ENCODE results near the gene ABCC8.
"Not testable (repeated sequence)": the region's sequence is repeated elsewhere in the genome, so short reads cannot be mapped to it uniquely, and the experiment has no call there.

ABCC8 gene

DNA sequence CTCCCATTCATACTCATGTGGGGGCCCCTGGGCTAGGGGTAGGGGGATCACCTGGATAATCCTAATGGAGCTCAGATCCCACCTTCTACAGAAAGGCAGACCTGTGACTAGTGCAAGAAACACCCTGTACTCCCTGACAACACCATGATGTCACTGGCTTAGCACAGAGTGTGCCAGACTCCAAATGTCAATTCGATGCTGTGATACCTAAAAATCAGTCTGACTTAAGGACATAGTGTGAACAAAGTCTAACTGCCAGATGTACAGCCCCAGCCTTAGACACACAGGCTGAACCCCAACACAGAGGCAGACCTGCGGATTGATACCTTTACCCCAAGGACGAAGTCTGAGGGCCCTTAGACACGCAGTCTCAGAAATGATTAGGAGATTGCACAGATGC, 8.5 kb downstream of the ABCC8 start:
- no peak for DNase-seq

DNA sequence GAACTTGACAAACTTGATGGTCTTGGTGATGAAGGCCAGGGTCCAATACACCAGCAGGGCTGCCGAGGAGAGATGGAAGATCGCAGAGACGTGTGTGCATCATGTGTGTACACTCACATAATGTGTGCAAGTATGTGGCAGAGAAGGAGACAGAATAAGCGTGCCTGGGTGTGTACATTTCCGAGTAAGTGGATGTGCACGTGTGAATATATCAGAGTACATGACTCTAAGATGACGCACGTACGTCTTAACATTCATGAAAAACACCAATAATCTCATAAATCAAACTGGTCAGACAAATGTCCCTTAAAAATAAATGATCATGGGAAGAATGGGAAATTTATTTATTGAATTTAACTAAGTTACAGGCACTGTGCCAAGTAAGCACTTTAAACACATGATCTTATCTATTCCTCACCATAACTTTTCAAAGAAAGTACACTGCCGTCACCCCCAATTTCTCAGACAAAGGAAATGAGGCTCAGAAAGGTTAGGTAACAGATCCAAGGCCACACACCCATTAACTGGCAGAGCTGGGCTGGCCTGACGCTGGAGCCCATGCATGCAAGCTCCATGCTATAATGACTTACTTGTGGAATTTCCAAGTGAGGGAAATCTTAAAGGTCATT, 13.0 kb downstream of the ABCC8 start:
- no peak for DNase-seq

DNA sequence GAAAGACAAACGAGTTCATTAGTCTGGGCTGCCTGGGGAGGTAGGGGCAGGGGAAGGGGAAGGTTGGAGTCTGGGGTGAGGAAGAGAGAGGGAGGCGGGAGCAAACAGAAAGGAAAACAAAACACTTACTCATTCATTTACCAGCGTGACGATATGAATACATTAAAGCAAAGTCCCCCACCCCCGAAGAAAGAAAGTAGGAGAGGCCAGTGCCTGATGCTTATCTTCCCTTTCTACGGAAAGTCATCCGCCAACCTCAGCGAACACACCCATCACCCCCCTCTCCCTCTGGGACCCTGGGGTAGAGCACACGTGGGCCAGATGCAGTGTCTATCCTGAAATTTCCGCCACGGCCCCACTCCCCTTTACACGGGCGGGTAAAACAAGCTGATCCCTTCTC, 13.7 kb downstream of the ABCC8 start:
- DNase-seq, result no peak

DNA sequence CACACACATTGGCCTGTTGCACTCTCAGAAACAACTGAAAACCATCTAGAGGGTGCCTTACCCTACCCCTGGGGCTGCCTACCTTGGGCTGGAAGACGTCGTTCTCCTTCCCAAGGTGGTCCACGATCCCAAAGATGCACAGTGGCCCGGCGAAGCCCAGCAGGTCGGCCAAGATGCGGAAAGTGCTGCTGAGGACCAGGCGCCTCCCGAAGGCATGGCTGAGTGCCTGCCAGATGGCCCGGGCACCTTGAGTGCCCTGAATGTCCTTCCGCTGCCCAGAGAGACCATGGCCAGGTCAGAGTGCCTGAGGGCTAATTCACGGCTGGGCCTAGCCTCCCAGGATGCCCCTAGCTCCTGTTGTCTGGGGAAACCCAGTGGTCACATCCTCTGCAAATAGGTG, 16.2 kb downstream of the ABCC8 start:
- no peak for DNase-seq

DNA sequence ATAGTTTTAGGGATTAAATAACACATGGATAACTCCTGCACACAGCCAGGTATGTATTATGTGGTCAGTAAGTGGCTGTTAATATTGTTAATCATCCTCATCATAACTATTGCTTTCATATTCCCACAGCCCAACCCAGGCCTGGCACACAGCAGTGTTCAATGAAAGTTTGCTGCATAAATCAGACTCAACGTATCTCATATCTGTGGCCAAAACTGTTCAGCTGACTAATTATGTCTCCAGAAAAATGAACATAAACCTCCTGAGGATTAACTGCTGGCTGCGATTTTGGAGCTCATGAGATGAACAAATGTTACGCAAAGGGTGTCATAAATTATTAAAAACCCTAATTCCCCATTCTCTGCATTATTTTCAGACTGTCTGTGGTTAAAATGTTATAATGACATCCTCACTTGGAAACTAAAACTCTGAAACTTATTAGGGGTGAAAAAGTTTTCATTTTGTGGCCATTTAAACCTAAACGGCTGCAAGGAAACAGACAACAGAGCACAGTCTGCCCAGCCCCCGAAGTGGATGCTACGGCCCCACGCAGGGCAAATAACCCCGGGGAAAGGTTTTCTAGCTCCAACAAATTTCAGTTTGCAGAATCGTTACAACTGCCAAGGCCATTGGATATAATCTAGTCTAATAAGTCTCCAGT, 17.3 kb downstream of the ABCC8 start:
- no peak for DNase-seq

GRCh38 chr11:17458268-17458667, 18.4 kb downstream of the ABCC8 start:
- DNase-seq, result no peak

GRCh38 chr11:17457396-17458173, 19.1 kb downstream of the ABCC8 start:
- DNase-seq, result no peak

DNA sequence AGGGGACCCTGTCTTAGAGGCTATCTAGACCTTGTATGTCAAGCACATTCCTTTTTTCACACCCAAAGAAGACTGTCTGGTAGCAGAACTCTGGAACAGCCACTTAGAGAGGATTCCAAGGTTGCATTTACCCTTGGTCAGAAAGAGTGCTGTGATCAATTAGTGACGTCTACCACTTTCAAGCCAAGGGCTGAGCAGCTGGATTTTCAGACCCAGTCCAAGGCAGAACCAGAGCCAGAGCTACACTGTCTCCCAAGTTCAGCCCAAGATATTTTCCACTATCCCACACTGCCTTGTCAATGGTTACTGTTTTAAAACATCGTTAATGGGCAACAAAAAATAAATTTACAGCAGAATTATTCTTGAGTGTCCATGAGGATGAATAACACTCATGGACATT, 24.0 kb downstream of the ABCC8 start:
- no peak for DNase-seq

- DNase-seq, result no peak
These were observed 27.5 kb downstream of the ABCC8 start for GRCh38 chr11:17449158-17449557.

GRCh38 chr11:17446482-17446881, 30.2 kb downstream of the ABCC8 start:
- DNase-seq, result no peak

DNA sequence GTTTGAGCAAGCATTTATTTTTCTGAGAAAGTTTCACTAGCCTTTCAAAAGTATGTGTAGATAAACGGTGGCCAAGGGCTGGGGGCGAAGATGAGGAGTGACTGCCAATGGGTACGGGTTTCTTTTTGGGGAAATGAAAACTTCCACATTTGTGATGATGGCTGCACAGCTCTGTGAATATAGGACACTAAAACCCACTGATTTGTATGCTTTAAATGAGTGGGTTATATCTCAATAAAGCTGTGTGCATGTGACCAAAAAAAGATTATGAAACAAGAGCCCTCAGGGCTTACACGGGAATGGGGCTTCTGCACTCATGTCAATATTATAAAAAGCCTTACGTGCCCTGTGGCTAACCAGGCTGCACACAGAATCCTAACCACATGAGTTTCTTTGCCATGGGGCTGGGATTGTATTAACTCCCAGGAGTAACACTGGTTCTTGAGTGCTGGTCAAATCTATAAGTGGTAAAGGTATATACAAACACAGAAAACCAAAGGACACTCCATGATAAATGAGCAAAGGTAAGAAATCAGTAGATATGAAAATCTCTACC, 31.3 kb downstream of the ABCC8 start:
- no peak for DNase-seq

GRCh38 chr11:17443926-17444690, 32.5 kb downstream of the ABCC8 start:
- no peak for DNase-seq

- DNase-seq, result no peak
These were observed 33.2 kb downstream of the ABCC8 start for GRCh38 chr11:17443423-17443822.

- DNase-seq, result no peak
These were observed 33.6 kb downstream of the ABCC8 start for GRCh38 chr11:17443000-17443399.

DNA sequence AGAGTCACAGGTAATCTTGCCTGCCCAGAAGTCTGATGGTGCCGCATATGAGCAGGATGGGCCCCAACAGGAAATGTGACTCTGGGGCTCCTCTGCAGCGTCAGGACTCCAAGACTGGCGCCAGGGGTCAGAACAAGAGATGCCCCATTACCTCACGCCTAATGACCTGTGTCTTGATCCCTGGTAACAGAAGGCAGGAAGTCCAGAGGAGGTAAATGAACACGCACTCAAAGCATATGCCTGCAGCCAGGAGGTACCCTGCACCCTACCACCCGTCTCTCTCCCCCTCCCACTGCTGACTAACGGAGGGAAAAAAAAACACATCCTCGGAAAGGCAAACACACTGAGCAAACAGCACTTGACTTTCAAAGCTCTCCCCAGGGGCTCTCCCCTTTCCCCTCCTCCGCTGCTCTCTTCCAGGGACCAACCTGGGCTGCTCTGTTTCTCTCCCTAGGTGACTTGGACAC, 37.3 kb downstream of the ABCC8 start:
- no peak for DNase-seq

GRCh38 chr11:17437366-17437765, 39.3 kb downstream of the ABCC8 start:
- DNase-seq, result no peak

DNA sequence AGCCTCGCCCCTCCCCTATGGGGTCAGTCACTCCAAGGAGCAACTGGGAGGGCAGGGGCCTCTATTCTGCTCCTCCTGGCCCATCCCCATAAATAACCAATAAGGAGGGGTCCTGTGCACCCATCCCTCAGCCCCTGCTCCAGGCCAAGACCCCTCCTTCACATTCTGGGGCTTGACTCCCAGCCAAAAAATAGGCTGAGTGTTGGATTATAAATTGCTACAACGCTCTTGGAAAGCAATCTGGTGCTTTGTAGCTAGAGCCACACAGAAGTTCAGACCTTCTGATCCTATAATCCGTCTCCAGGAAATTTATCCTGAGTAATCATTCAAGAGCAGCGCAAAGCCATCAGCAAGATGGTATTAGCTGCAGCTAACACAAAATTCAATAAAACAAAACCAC, 42.5 kb downstream of the ABCC8 start:
- DNase-seq, result no peak

- no peak for DNase-seq
These were observed 44.6 kb downstream of the ABCC8 start for GRCh38 chr11:17432002-17432401.

DNA sequence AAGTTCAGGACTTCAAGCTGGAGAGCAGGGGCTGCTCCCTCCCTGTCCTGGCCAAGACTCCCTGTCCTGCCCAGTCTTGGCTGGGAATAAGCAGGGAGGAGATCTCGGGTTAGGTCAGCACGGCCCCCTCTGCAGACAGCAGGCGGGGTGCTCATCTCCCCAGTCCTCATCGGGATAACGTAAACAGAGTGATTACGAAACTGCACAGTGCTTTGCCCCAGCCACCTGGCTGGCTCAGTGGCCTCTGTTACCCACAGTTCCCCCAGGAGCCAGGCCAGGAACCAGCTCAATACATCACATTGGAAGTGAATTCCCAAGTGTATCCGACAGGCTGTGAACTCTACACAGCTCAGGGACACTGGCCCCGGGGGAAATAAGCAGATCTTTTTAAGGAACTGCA, 45.5 kb downstream of the ABCC8 start:
- no peak for DNase-seq

DNA sequence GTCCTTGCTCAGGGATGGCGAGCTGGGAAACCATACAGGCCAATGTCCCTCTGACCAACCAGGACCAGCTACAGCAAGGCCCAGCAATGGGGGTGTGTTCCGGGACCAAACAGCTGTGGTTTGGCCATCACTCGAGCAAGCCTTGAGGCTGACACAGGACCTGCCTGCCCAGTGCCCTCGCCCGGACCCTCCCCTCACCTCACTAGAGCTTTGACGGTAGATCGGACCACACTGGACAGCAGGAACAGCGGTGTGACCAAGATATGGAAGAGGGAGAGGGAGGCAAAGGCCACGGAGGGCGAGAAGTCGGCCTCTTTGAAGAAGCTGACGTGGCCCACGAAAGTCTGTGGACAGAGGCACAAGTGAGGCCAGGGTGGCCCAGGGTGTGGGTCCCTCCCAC, 46.0 kb downstream of the ABCC8 start:
- DNase-seq, result no peak

DNA sequence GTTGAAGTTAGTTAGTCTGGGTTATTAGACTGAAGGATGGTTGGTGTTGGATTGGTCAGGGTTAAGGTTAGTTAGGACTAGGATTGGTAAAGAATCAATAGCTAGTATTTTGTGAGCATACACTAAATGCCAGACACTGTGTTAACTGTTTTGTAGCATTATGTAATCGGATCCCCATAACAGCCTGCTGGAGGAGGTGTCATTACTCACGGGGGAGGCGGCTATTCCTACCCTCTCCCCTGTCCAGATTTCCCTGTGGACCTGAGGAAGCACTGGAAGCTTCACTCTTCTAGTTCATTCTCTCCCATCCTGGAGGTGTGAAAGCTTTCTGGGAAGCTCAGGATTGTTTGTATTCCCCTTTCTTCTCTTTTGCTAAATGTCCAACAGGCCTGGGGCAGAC, 47.7 kb downstream of the ABCC8 start:
- no peak for DNase-seq

GRCh38 chr11:17428261-17428660, 48.4 kb downstream of the ABCC8 start:
- no peak for DNase-seq

GRCh38 chr11:17426233-17426632, 50.4 kb downstream of the ABCC8 start:
- DNase-seq, result not testable (repeated sequence)
